Thyroid gland (tissue), 4 donors: ENCODE data around the gene CES5A.

Source experiments
- CTCF ChIP-seq, 6 experiments: fragments of 200-600 bp in 3 of 6; fragments of 450-650 bp in 3 of 6; sonication (generic) in 3 of 6; IDR thresholded peaks; one replicate each; pipeline ENCODE4 v1.5.1; 2016 to 2019; ENCODE audit warnings: antibody characterized with exemption in 6 of 6, mild to moderate bottlenecking in 2 of 6, inconsistent platforms in 1 of 6, moderate library complexity in 1 of 6
- POLR2A ChIP-seq, 2 donors: fragments of 450-650 bp; IDR thresholded peaks; one replicate each; pipeline ENCODE4 v1.6.1; 2017; ENCODE audit warnings: antibody characterized with exemption in 2 of 2, mild to moderate bottlenecking in 2 of 2, moderate library complexity in 1 of 2

DNA sequence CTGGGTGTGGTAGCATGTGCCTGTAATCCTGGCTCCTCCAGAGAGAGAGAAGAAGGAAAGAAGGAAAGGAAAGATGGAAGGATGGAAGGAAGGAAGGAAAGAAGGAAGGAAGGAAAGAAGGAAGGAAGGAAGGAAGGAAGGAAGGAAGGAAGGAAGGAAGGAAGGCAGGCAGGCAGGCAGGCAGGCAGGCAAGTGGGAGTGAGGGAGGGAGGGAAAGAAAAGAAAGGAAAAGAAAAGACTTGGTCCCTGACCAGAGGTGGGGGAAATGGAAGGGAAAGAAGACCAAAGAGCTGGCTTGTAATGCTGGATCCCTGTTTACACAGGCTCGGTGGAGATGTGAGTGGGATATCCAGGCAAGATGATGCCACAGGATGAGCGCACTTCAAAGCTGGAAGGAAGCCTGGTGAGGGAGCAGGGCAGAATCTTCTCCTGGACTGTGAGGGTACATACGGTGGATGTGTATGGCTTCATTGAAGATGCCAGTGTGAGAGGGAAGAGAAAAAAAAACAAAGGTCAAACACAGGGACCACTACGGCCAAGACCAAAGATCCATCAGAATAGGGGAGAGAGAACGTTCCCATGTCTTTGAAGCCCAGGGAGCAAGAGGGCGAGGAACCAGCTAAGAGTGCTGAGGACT lies 44.4 kb downstream of the CES5A start:
- TF ChIP-seq POLR2A (IDR thresholded peaks at IDR 0.05) (no peak), CTCF (IDR thresholded peaks at IDR 0.05) (no peak)
